Hematopoietic multipotent progenitor cell treated with erythropoietin and hydrocortisone succinate and interleukin-3 and kit ligand, for 15 days (in vitro differentiated cells): ENCODE results near the gene SV2A.
"Not testable (repeated sequence)": the region's sequence is repeated elsewhere in the genome, so short reads cannot be mapped to it uniquely, and the experiment has no call there.

Experiments used
- DNase-seq: peaks from one replicate; pipeline ENCODE4 v3.0.0-alpha.2; 2015; ENCODE audit warnings: low spot score

The SV2A gene

GRCh38 chr1:149917571-149918144 is at the start of gene SV2A:
Gene SV2A (minus strand): TSS chr1:149917844. CDS start chr1:149913840, 4,004 bp downstream.
- DNase-seq: no peak

GRCh38 chr1:149967041-149967440 is 49.4 kb upstream of the SV2A start:
- DNase-seq: no peak

- DNase-seq: no peak
These were observed 48.8 kb upstream of the SV2A start for GRCh38 chr1:149966405-149966804.

- no peak for DNase-seq
These were observed 47.8 kb upstream of the SV2A start for GRCh38 chr1:149965440-149965839.

GRCh38 chr1:149963358-149963757 is 45.7 kb upstream of the SV2A start:
- DNase-seq: no peak

- DNase-seq: no peak
These were observed 45.1 kb upstream of the SV2A start for GRCh38 chr1:149962736-149963135.

- peak; percentile 76 for DNase-seq
These were observed 44.5 kb upstream of the SV2A start for GRCh38 chr1:149962039-149962647.

- DNase-seq: not testable (repeated sequence)
These were observed 39.9 kb upstream of the SV2A start for GRCh38 chr1:149957548-149957947.

- DNase-seq: no peak
These were observed 32.3 kb upstream of the SV2A start for GRCh38 chr1:149949911-149950310.

GRCh38 chr1:149945206-149945605 is 27.6 kb upstream of the SV2A start:
- DNase-seq: no peak

GRCh38 chr1:149942885-149943284 is 25.2 kb upstream of the SV2A start:
- DNase-seq: no peak

GRCh38 chr1:149942207-149942606 is 24.6 kb upstream of the SV2A start:
- no peak for DNase-seq

- DNase-seq: no peak
These were observed 22.8 kb upstream of the SV2A start for GRCh38 chr1:149940427-149940826.

GRCh38 chr1:149938668-149939003 is 21.0 kb upstream of the SV2A start:
- not testable (repeated sequence) for DNase-seq

- no peak for DNase-seq
These were observed 20.1 kb upstream of the SV2A start for GRCh38 chr1:149937759-149938158.

GRCh38 chr1:149936992-149937705 is 19.5 kb upstream of the SV2A start:
- DNase-seq: no peak

- no peak for DNase-seq
These were observed 18.7 kb upstream of the SV2A start, which contains the start of gene MTMR11 for GRCh38 chr1:149936170-149936991. Gene MTMR11 (minus strand): TSS chr1:149936879. CDS start chr1:149936647, 232 bp downstream.

- no peak for DNase-seq
These were observed 16.7 kb upstream of the SV2A start for GRCh38 chr1:149934356-149934755.

- DNase-seq: no peak
These were observed 15.6 kb upstream of the SV2A start for GRCh38 chr1:149933208-149933607.

GRCh38 chr1:149932474-149932873 is 14.8 kb upstream of the SV2A start:
- no peak for DNase-seq

- DNase-seq: no peak
These were observed 13.7 kb upstream of the SV2A start for GRCh38 chr1:149931212-149931790.

- DNase-seq: no peak
These were observed 12.2 kb upstream of the SV2A start for GRCh38 chr1:149929856-149930255.
